DOHH2 (cell line): Measurements from ENCODE around the gene PGS1.

Source experiments
- CTCF ChIP-seq: fragments of 200-600 bp; sonication (generic); IDR thresholded peaks from one replicate; pipeline ENCODE4 v1.5.1; 2014; ENCODE audit warnings: antibody characterized with exemption, mild to moderate bottlenecking, low read depth, low read length; ENCODE audit not compliant: poor library complexity, severe bottlenecking
- EZH2phosphoT487 ChIP-seq: fragments of 200-600 bp; sonication (generic); IDR thresholded peaks from 2 replicates; pipeline ENCODE4 v1.6.1; 2017; ENCODE audit warnings: borderline replicate concordance, mild to moderate bottlenecking, antibody characterized with exemption, low read length, moderate library complexity, mixed read lengths

DNA sequence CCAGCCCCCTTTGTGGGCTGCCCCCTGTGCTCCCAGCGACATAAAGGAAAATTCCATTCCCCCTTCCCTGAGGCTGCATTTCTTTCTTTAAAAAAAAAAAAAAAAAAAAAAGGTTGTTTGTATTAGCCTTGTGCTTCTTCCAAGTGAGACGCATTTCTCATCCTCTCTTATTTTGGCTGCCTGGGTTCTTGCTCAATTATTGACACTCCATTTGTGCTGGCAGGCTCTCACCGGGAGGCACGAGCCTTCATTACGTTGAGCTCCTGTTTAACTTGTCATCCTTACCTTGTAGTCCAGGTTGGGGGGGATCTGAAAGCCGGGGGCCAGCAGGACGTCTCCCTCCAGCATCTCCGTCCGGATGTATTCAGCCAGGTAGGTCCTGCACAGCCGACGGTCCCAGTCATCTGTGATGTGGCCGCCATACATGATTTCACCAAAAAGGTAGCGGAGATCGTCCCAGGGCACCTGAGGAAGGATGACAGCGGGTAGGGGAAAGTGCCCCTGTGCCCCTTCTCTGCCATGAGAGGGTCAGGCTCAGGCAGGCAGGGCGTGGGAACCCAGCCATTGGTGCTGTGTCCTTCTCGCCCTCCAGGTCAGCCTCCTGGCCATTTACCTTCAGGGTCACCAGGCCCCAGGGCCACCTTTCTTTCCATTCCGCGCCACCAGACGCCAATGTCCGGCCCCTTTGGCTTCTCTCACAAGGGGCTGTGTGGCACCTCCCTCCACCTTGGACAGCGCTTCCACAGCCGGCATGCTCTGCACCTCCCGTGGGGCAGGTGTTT is 50.6 kb downstream of the PGS1 start:
- TF ChIP-seq CTCF = no peak
- no peak for TF ChIP-seq EZH2phosphoT487
